ENCODE data around the gene NUB1.

The NUB1 gene

DNA sequence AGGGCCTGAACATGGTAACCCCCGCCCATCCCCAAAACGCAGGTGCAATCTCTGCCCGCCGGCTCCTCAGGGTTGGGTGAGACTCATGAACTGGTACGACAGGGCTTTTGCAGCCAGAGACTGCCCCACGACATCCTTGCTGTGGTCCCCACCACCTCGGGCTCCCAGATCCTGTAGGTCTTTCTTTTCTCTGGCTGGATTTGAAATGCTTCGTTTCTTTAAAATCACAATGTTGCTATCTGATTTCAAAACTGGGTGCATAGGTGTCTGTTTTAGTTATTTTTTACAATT lies 46.3 kb downstream of the NUB1 start:
- TF ChIP-seq, protein P1, sequence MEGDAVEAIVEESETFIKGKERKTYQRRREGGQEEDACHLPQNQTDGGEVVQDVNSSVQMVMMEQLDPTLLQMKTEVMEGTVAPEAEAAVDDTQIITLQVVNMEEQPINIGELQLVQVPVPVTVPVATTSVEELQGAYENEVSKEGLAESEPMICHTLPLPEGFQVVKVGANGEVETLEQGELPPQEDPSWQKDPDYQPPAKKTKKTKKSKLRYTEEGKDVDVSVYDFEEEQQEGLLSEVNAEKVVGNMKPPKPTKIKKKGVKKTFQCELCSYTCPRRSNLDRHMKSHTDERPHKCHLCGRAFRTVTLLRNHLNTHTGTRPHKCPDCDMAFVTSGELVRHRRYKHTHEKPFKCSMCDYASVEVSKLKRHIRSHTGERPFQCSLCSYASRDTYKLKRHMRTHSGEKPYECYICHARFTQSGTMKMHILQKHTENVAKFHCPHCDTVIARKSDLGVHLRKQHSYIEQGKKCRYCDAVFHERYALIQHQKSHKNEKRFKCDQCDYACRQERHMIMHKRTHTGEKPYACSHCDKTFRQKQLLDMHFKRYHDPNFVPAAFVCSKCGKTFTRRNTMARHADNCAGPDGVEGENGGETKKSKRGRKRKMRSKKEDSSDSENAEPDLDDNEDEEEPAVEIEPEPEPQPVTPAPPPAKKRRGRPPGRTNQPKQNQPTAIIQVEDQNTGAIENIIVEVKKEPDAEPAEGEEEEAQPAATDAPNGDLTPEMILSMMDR (IDR thresholded peaks at IDR 0.05; ENCODE audit: insufficient read depth, low read depth, low read length, missing control alignments): no peak
- DNase-seq (ENCODE audit: low read depth): no peak
- H3K4me3 ChIP-seq (ENCODE audit: low read length): no peak overlapping the region

DNA sequence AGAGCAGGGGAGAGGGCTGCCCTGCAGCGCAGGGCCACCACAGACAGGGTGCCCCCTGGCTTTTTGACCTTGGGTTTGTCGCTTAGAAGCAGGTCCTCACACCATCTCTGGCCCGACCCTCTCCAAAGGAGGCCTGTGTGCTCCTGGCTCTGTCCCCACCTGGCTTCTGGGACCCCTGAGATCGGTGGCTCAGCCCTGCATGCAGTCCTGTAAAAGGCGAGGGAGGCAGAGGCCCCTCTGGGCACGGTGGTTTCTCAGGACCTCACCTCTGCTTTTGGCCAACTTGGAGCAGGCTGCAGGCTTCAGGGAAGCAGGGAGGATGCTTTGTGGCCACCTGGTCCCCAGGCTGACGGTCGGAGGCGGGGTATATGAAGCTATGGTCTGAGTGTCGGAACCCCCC lies 46.8 kb downstream of the NUB1 start:
- TF ChIP-seq, protein P1 (IDR thresholded peaks at IDR 0.05; ENCODE audit: insufficient read depth, low read depth, low read length, missing control alignments): no peak
- H3K4me3 ChIP-seq (ENCODE audit: low read length): no peak overlapping the region
- DNase-seq (ENCODE audit: low read depth): no peak

DNA sequence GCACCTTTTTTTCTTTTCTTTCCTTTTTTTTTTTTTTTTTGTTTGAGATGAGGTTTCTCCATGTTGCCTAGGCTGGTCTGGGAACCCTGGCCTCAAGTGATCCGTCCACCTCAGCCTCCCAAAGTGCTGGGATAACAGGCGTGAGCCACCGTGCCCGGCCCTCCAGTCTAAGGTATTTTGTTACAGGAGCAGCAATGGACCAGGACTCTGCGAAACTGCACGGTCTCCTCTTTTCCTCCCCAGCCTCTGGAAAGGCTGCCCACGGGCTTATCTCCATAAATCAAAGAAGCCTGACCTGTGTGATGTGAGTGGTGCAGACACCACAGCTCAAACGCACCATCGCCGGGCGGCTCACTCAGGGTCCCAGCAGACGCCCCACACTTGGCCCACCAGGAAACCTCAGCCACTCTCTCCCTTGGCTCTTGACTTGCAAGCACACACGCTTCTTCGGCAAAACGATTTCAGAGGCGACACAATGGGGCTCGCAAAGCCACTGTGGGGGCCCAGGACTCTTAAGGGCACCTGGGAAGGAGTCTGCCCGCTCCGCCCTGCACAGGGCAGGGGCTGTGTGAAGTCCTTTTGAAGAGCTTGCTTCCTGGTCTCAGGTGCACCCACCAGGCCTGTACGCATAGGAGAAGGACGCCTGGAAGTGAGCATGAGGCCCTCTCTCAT lies 47.6 kb downstream of the NUB1 start:
- no peak for DNase-seq (ENCODE audit: low read depth)
- no peak overlapping the region for H3K4me3 ChIP-seq (ENCODE audit: low read length)
- TF ChIP-seq, protein P1 (IDR thresholded peaks at IDR 0.05; ENCODE audit: insufficient read depth, low read depth, low read length, missing control alignments): no peak

DNA sequence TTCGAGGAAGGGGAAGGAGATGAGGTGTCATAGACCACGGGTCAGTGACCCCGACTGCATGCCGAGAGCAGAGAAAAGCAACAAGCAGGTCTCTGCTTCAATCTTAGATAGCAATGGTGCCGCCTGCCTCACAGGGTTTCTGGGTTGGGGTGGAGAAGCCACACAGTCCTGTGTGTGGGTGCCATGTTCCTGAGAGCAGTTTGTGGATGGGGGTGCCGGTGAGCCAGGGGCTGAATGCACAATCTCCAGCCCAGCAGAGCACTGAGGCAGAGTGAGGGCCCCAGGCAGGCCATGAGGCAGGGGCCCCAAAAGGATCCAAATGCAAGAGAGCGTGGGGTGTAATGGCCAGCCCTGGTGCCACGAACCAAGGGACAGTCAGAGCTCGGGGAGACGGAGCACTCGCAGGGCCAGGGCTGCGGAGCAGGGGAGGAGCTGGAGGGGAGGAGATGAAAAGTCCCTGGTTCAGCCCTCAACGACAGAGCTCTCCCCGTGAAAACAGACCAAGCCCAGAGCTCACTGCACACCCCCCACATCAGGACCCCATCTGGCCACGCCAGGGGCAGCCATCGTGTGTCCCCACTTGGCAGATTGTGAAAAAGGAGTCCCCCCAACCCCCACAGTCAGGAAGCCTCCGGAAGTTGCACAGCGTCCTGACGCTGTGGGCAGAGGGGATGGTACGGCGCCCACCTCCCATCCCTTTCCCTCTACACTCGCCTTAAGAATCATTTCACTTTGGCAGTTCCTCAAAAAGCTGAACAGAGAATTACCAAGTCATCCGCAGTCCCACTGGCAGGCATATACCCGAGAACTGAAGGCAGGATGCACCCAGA lies 48.4 kb downstream of the NUB1 start:
- TF ChIP-seq, protein P1 (IDR thresholded peaks at IDR 0.05; ENCODE audit: insufficient read depth, low read depth, low read length, missing control alignments): no peak
- DNase-seq (ENCODE audit: low read depth): no peak
- no peak overlapping the region for H3K4me3 ChIP-seq (ENCODE audit: low read length)

DNA sequence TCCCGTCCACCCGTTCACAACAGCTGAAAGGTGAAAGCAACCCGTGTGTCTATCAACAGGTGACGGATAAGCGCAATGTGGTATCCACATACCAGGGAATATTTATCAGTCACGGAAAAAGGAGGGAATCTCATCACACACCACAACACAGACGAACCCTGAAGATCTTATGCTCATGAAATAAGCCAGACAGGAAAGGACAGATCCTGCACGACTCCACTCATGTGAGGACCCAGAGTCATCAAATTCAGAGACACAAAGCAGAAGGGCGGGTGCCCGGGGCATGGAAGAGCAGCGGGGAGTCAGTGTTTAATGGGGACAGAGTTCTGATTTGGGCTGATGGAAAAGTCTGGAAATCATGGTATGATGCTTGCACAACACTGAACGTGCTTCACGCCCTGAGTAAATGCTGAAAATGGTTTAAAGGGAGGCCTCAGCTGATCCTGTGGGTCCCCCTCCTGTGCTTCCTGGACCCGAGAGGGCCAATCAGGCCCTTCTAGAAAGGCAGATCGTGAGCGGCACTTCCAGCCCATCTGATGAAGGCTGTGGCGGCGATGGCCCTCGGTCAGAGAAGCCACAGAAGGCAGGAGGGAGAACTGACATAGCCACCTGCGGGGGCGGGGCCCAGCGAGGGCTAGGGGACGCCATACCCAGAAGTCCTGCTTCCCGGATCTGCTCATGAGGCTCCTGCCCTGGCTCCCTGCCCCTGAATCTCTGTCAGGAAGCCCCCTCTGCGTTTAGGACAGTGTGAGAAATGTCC lies 49.2 kb downstream of the NUB1 start:
- no peak for DNase-seq (ENCODE audit: low read depth)
- TF ChIP-seq, protein P1 (IDR thresholded peaks at IDR 0.05; ENCODE audit: insufficient read depth, low read depth, low read length, missing control alignments): no peak
- no peak overlapping the region for H3K4me3 ChIP-seq (ENCODE audit: low read length)

DNA sequence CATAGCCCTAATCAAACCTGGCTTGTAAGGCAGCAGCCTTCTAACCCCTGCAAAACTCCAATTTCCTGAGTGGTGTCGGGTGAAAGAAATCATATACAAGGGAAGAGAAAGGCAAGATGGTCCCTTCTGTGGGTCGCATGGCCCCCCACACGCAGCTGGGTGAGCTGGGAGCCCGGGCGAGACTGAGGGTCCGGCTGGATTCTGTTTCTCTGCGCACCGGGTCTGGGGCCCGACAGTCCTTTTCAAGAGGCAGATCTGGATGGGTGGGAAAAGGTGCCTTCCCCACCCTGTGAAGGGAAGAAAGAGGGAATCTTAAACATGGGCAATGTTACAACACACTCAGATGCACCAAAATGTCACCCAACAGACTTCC lies 49.7 kb downstream of the NUB1 start:
- TF ChIP-seq, protein P1 (IDR thresholded peaks at IDR 0.05; ENCODE audit: insufficient read depth, low read depth, low read length, missing control alignments): no peak
- no peak overlapping the region for H3K4me3 ChIP-seq (ENCODE audit: low read length)
- DNase-seq (ENCODE audit: low read depth): no peak

Data from epithelial cell of esophagus (primary cell).